ENCODE results near the gene CDKL4.
"Not testable (repeated sequence)": the region's sequence is repeated elsewhere in the genome, so short reads cannot be mapped to it uniquely, and the experiment has no call there.

The CDKL4 gene

GRCh38 chr2:39243469-39244123, at the start of gene CDKL4:
CDKL4 (minus strand) TSS chr2:39243970.
- DNase-seq = peak; percentile 9

DNA sequence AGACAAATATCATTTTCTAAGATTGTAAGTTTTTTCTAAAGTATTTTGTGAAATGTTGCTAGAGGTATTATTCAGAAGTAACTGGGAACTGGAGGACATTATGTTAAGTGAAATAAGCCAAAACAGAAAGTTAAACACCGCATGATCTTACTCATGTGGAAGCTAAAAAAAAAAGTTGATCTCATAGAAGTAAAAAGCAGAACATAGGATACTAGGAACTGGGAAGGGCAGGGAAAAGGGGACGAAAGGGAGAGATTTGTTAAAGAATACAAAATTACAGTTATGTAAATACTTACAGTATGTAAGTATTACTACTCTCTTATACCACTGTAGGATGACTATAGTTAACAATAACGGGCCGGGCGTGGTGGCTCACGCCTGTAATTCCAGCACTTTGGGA, 46.7 kb upstream of the CDKL4 start:
- DNase-seq = no peak

DNA sequence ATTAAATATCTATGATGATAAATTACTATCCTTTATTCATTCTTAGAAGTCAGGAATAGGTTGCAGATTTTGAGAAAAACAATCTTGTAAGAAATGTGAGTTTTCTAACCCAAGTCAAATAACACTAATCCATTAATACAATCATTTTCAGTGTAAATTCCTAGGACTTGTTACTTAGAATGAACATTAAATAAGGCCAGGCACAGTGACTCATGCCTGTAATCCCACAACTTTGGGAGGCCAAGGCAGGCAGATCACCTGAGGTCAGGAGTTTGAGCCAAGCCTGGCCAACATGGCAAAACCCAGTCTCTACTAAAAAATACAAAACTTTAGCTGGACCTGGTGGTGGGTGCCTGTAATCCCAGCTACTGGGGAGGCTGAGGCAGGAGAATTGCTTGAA, 45.8 kb upstream of the CDKL4 start:
- DNase-seq = no peak

DNA sequence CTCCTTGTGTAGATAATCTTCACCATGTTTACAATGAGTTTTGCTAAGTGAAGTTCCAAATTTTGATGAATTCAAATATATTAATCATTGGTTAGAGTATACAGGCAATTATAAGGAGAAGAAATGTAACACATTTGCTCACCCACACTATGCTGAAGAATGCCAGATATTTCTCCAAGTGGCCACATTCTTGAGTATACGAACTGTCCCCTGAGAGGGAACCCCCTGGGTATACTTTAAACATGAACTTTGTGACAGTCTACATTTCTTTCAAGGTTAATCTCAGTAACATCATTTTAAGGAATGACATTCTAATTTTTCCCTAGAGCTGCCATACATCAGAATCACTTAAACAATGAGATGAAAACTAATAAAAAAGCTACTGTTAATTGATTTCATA, 39.8 kb upstream of the CDKL4 start:
- DNase-seq = no peak

GRCh38 chr2:39281391-39281790, 37.6 kb upstream of the CDKL4 start:
- no peak for DNase-seq

GRCh38 chr2:39275016-39275415, 31.2 kb upstream of the CDKL4 start:
- DNase-seq = no peak

- no peak for DNase-seq
These were observed 26.2 kb upstream of the CDKL4 start for GRCh38 chr2:39269941-39270340.

- DNase-seq = no peak
These were observed 23.2 kb upstream of the CDKL4 start for GRCh38 chr2:39266916-39267434.

DNA sequence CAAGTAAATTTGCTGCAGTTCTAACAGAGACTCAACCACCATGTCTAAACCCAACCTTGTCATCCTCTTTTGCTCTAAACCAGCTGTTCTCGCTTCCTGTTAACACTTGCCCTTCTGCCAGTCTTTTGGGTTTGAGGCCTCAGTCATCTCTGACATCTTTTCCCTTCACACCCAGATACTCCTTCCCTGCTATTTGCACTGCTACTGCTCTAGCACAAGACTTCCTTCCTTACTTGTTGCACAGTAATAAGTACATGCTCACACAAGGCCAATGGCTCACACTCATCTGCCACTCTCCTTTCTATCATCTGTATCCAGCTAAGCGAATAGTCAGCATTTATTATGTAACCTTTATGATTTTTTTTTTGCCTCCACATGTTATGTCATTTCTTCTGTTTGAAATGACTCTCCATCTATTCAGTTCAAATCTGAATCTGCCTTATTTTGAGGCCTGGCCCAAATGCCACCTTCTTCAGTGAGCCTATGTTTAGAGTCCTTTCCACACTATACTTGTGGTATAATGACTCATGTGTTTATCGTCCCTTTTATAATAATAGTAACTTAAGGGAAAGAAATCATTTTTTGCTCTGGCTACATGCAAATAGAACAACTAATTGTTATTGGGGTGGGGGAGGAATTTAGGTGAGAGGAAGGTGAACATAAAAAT, 22.5 kb upstream of the CDKL4 start:
- no peak for DNase-seq

- no peak for DNase-seq
These were observed 21.5 kb upstream of the CDKL4 start for GRCh38 chr2:39265315-39265714.

- DNase-seq = no peak
These were observed 21.0 kb upstream of the CDKL4 start for GRCh38 chr2:39264733-39265132.

DNA sequence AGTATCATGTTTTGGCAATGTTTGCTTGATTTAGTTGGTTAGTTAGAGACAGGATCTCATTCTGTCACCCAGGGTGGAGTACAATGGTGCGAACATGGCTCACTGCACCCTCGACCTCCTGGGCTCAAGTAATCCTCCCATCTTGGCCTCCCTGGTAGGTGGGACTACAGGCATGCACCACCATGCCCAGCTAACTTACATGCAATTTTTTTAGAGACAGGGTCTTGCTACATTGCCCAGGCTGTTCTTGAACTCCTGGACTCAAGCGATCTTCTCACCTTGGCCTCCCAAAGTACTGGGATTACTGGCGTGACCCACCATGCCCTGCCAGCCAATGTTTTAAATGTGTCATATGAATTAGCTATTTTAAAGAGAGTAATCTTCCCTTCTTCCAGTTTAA, 16.3 kb upstream of the CDKL4 start:
- no peak for DNase-seq

DNA sequence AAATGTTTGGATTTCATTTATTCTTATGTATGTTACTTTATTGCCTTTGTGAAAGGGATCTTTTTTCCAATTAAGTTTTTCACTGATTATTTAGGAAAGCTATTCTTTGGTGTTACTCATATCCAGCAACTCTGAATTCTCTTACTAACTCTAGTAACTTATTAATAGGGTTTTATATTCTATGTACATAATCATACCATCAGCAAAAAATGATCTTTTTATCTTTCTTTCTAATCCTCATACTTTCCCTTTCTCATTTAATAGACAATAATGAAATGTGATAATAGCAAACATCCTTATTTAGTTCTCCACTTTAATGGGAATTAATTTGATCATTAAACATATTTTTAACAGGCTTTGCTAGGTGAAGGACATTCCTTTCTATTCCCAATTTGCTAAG, 12.3 kb upstream of the CDKL4 start:
- DNase-seq = no peak

GRCh38 chr2:39252888-39253518, 9.2 kb upstream of the CDKL4 start:
- DNase-seq = no peak

DNA sequence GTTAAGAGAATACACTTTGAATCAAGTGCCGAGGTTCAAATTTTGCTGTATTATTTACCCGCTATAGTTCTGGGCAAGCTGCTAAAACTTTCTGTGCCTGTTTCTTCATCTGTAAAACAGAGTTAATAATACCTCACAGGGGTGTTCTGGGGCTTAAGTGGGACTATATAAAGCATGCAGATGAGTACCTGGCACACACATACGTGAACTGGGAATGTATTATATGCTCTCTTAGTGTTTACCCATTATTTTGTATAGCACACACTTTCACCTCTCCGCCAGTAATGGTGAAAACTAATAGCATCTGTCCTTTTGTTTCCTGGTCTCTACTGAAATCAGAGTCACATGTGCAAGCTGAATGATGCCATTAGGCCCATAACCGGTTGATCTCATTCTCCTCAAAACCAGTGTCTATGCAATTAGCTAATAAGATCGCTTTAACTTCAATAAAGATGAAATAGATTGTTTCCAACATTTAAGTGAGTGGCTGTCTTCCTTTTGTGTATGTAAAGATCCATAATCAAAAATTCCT, 3.8 kb upstream of the CDKL4 start:
- no peak for DNase-seq

DNA sequence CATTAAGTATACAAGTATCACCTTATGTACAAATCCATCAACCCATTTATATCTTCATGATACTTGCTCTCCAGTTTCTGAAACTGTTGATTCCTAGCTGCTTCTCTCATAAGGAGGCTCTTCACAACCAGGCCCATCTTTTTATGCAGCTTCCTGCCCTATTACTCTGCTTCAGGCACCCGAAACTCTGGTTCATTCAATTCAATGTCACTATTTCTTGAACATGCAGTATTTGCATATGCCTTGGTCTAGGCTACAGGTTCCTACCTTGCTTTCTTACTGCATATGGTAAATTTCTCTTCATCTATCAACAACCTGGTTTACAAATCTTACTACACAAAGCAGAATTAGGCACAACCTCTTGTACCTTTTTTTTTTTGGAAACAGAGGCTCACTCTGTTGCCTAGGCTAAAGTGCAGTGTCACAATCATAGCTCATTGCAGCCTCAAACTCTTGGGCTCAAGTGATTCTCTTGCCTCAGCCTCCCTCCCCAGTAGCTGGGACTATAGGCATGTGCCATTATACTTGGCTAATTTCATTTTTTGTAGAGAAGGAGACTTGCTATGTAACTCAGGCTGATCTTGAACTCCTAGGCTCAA, 2.7 kb upstream of the CDKL4 start:
- no peak for DNase-seq

GRCh38 chr2:39244963-39245625, 1.3 kb upstream of the CDKL4 start:
- peak; percentile 21 for DNase-seq

DNA sequence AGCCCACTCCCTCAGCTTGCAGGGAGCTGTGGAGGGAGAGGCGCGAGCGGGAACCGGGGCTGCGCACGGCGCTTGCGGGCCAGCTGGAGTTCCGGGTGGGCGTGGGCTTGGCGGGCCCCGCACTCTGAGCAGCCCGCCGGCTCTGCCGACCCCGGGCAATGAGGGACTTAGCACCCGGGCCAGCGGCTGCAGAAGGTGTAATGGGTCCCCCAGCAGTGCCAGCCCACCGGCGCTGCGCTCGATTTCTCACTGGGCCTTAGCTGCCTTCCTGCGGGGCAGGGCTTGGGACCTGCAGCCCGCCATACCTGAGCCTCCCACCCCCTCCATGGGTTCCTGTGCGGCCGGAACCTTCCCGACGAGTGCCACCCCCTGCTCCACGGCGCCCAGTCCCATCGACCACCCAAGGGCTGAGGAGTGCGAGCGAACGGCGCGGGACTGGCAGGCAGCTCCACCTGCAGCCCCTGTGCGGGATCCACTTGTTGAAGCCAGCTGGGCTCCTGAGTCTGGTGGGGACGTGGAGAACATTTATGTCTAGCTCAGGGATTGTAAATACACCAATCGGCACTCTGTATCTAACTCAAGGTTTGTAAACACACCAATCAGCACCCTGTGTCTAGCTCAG, 582 bp upstream of the CDKL4 start:
- DNase-seq = not testable (repeated sequence)

- no peak for DNase-seq
These were observed 2.2 kb downstream of the CDKL4 start for GRCh38 chr2:39241588-39241987.

- no peak for DNase-seq
These were observed 3.0 kb downstream of the CDKL4 start for GRCh38 chr2:39240758-39241157.

DNA sequence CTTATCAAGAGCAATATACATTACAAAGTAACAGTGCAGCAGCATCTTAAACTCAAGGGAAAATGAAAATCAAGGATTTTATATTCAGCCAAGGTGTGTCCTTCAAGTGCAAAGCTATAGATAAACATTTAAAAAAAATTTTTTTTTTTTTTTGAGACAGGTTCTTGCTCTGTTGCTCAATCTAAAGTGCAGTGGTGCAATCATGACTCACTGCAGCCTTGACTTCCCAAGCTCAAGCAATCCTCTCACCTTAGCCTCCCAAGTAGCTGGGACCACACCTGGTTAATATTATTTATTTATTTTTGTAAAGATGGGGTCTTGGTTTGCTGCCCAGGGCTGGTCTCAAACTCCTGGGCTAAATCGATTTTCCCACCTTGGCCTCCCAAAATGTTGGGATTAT, 9.0 kb downstream of the CDKL4 start:
- DNase-seq = no peak

DNA sequence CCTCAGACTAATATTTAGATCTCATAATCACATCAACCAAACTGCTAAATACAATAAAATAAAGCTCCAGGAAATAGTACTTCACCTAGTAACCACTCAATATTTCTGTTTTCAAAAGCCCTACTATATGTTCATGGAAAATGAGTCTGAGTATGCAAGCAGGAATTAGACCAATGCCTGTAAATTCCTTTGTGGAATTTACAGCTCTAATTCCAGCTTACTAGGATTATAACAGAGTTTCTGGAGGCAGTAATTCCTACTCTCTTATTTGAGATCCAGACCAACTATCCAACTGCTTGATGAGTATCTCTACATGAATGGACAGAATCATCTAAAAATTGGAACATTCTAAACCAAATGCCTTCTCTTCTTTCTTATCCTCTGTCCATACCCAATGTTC, 11.6 kb downstream of the CDKL4 start:
- DNase-seq = no peak
